ENCODE data around the gene EXD3. TPM values are rescaled to one million over a fixed set of nuclear protein-coding genes. Genes with fewer than 3 reads are reported as not detected.

EXD3 gene
- total and polyA plus RNA-seq, 2 experiments from 2014 or later = 32.3 to 72.1 TPM

- Histone ChIP-seq H3K4me3 (no peak overlapping the region), H3K36me3 (no peaks in the 10 kb centered on the region), H3K27me3 (no peaks in the 10 kb centered on the region), H3K27ac (no peak overlapping the region), H3K4me1 (ENCODE audit: low read depth) (no peaks in the 10 kb centered on the region), H3K9me3 (ENCODE audit: low read depth) (no peaks in the 10 kb centered on the region)
- no peak for TF ChIP-seq CTCF (IDR thresholded peaks at IDR 0.05; ENCODE audit: low read depth, low read length)
- no peak for DNase-seq (ENCODE audit: low read depth in 1 of 2, low spot score in 1 of 2)
Observed at GRCh38 chr9:137391411-137391754, 31.6 kb downstream of the EXD3 start.

DNA sequence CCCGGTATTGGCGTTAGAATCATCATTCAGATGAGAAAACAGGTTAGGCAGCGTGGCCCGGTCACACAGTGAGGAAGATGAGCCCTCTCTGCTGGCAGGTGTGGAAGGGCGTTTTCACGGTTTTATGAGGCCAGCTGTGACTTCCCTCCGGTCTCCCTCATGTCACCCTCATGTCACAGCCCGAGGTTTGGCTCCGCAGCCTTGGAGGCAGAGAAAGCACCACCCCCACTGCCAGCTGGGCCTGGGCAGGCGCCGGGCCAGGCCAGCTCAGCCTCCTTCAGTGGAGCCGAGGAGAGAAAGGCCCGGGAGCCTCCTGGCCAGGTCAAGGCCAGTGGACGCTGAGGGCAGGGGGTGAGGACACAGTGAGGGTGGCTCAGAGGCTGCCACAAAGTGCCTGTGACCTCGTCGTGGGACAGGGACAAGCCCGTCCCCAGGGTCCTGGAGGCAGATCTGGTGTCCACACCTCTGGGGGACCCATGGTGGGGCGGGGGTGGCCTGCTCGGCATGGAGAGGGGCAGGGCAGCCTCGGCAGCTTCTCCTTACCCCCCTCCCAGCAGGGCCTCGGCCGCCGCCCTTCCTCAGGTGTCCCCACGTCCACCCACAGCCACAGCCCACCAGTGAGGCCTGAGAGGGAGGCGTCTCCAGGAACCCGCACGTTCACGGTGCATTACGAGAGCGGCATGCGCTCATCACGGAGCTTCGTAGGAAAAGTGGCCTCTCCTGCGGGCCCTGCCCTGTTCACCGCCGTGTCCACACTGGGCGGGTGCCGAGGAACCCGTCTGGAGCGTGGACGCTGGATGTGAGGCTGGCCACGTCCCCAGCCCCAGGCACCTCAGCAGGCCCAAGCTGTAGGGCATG, 32.2 kb downstream of the EXD3 start:
- H3K27me3 ChIP-seq = no peaks in the 10 kb centered on the region
- no peak for TF ChIP-seq CTCF (IDR thresholded peaks at IDR 0.05; ENCODE audit: low read depth, low read length)
- no peaks in the 10 kb centered on the region for H3K4me1 ChIP-seq (ENCODE audit: low read depth)
- DNase-seq (ENCODE audit: low read depth in 1 of 2, low spot score in 1 of 2) = no peak
- H3K4me3 ChIP-seq = no peak overlapping the region
- H3K36me3 ChIP-seq = no peaks in the 10 kb centered on the region
- H3K9me3 ChIP-seq (ENCODE audit: low read depth) = no peaks in the 10 kb centered on the region
- no peak overlapping the region for H3K27ac ChIP-seq

- TF ChIP-seq CTCF (IDR thresholded peaks at IDR 0.05; ENCODE audit: low read depth, low read length) = no peak
- H3K27me3 ChIP-seq = no peaks in the 10 kb centered on the region
Observed at GRCh38 chr9:137389428-137389746, 33.6 kb downstream of the EXD3 start.

GRCh38 chr9:137388589-137389427, 34.2 kb downstream of the EXD3 start:
- no peaks in the 10 kb centered on the region for H3K36me3 ChIP-seq
- H3K27ac ChIP-seq = no peak overlapping the region
- no peaks in the 10 kb centered on the region for H3K9me3 ChIP-seq (ENCODE audit: low read depth)
- H3K4me1 ChIP-seq (ENCODE audit: low read depth) = no peaks in the 10 kb centered on the region
- no peak for TF ChIP-seq CTCF (IDR thresholded peaks at IDR 0.05; ENCODE audit: low read depth, low read length)
- no peak overlapping the region for H3K4me3 ChIP-seq
- no peak for DNase-seq (ENCODE audit: low read depth in 1 of 2, low spot score in 1 of 2)
- H3K27me3 ChIP-seq = no peaks in the 10 kb centered on the region

More at GRCh38 chr9:137389428-137389746, 33.6 kb downstream of the EXD3 start:
- H3K9me3 ChIP-seq (ENCODE audit: low read depth) = no peaks in the 10 kb centered on the region
- no peaks in the 10 kb centered on the region for H3K36me3 ChIP-seq
- no peak for DNase-seq (ENCODE audit: low read depth in 1 of 2, low spot score in 1 of 2)
- H3K4me3 ChIP-seq = no peak overlapping the region
- no peak overlapping the region for H3K27ac ChIP-seq
- no peaks in the 10 kb centered on the region for H3K4me1 ChIP-seq (ENCODE audit: low read depth)

GRCh38 chr9:137387891-137388560, 34.9 kb downstream of the EXD3 start:
- Histone ChIP-seq H3K36me3 (no peaks in the 10 kb centered on the region), H3K9me3 (ENCODE audit: low read depth) (no peaks in the 10 kb centered on the region), H3K27me3 (no peaks in the 10 kb centered on the region), H3K27ac (no peak overlapping the region), H3K4me3 (no peak overlapping the region), H3K4me1 (ENCODE audit: low read depth) (no peaks in the 10 kb centered on the region)
- no peak for DNase-seq (ENCODE audit: low read depth in 1 of 2, low spot score in 1 of 2)
- no peak for TF ChIP-seq CTCF (IDR thresholded peaks at IDR 0.05; ENCODE audit: low read depth, low read length)

All from cardiac muscle cell (in vitro differentiated cells and primary cell).